Endothelial cell of umbilical vein (primary cell): ENCODE results near the gene EBF4. TPM values are rescaled to one million over a fixed set of nuclear protein-coding genes. Genes with fewer than 3 reads are reported as not detected.

ENCODE experiments used
- BruUV-seq: library from RNA; stranded (reverse); fragments of 400-500 nt; replicated peaks from 2 replicates; lab custom pipeline; 2021; lab: Mats Ljungman, UMichigan
- CTCF ChIA-PET: fragments of 300-600, 350-600 bp; sonication (Branson Sonifier 250); formaldehyde crosslinking; loops from one replicate; lab custom pipeline; 2021; ENCODE audit warnings: antibody characterized with exemption, inconsistent platforms; lab: Charles Lee
- POLR2A ChIA-PET: fragments of 300-600, 350-600 bp; sonication (Branson Sonifier 250); formaldehyde crosslinking; loops from one replicate; lab custom pipeline; 2021; ENCODE audit warnings: antibody characterized with exemption, inconsistent platforms; lab: Charles Lee
- DNase-seq: peaks from one replicate; pipeline ENCODE4 v3.0.0-alpha.2; 2011; ENCODE audit warnings: low read depth, low spot score
- FAIRE-seq: peaks from 2 replicates; lab custom pipeline; 2011; peaks lifted over from hg19 to GRCh38; lab: Jason Lieb, UNC
- H2AFZ ChIP-seq: 2 replicates; pipeline ENCODE4 v1.6.0; 2012; ENCODE audit warnings: low read depth, low read length, control low read depth, inconsistent platforms
- H3K27ac ChIP-seq: 2 replicates; pipeline ENCODE4 v1.5.1; 2011; ENCODE audit warnings: low read depth, mild to moderate bottlenecking, control low read depth, low read length, moderate library complexity; ENCODE audit not compliant: insufficient read depth
- H3K27me3 ChIP-seq, 2 experiments: 2 replicates each; pipeline versions ENCODE4 v1.6.0 to v1.6.1; 2011; ENCODE audit warnings: low read length in 2 of 2, mixed read lengths in 1 of 2; ENCODE audit not compliant: control insufficient read depth in 2 of 2, insufficient read depth in 2 of 2
- H3K36me3 ChIP-seq, 2 experiments: 2 replicates in 1 of 2; 3 replicates in 1 of 2; pipeline ENCODE4 v1.5.1; 2011; ENCODE audit warnings: low read length in 2 of 2, mild to moderate bottlenecking in 1 of 2, moderate library complexity in 1 of 2; ENCODE audit not compliant: control insufficient read depth in 2 of 2, insufficient read depth in 2 of 2; ENCODE audit errors: extremely low read depth in 1 of 2
- H3K4me1 ChIP-seq: 3 replicates; pipeline ENCODE4 v1.5.1; 2011; ENCODE audit warnings: mild to moderate bottlenecking, low read length; ENCODE audit not compliant: control insufficient read depth, insufficient read depth; ENCODE audit errors: extremely low read depth
- H3K4me2 ChIP-seq: 2 replicates; pipeline ENCODE4 v1.6.1; 2011; ENCODE audit warnings: low read length, control low read depth, mixed read lengths; ENCODE audit not compliant: insufficient read depth
- H3K4me3 ChIP-seq, 3 experiments: fragments of 200-600 bp in 1 of 3; sonication (generic), shearing (Covaris generic) in 1 of 3; replicated peaks in 1 of 3; 2 replicates each; pipeline ENCODE4 v1.5.1; 2011 to 2016; ENCODE audit warnings: control low read depth in 3 of 3, low read length in 3 of 3, mild to moderate bottlenecking in 2 of 3, inconsistent platforms in 1 of 3, low read depth in 1 of 3, moderate library complexity in 1 of 3; ENCODE audit not compliant: insufficient read depth in 1 of 3
- H3K79me2 ChIP-seq: 2 replicates; pipeline ENCODE4 v1.6.0; 2012; ENCODE audit warnings: low read length, inconsistent platforms; ENCODE audit not compliant: control insufficient read depth, insufficient read depth
- H3K9ac ChIP-seq: replicated peaks from 2 replicates; pipeline ENCODE3; 2011; ENCODE audit warnings: low read length, control low read depth; ENCODE audit not compliant: insufficient read depth; ENCODE audit errors: extremely low read depth
- H3K9me1 ChIP-seq: replicated peaks from 3 replicates; pipeline ENCODE4 v1.6.0; 2011; ENCODE audit warnings: mild to moderate bottlenecking, low read length; ENCODE audit not compliant: control insufficient read depth, insufficient read depth; ENCODE audit errors: extremely low read depth
- H3K9me3 ChIP-seq: replicated peaks from 2 replicates; pipeline ENCODE4 v1.5.1; 2012; ENCODE audit warnings: low read length, inconsistent platforms; ENCODE audit not compliant: control insufficient read depth, insufficient read depth
- H4K20me1 ChIP-seq: replicated peaks from 2 replicates; pipeline ENCODE3; 2011; ENCODE audit warnings: mild to moderate bottlenecking, low read length; ENCODE audit not compliant: control insufficient read depth, insufficient read depth; ENCODE audit errors: extremely low read depth
- EZH2 ChIP-seq: IDR thresholded peaks from 2 replicates; pipeline ENCODE4 v1.6.1; 2012; ENCODE audit warnings: borderline replicate concordance, low read depth, mild to moderate bottlenecking, moderate library complexity, low read length, inconsistent platforms; ENCODE audit not compliant: severe bottlenecking
- FOS ChIP-seq: IDR thresholded peaks from 2 replicates; pipeline ENCODE4 v1.6.1; 2011; ENCODE audit warnings: mild to moderate bottlenecking, low read length, moderate library complexity, borderline replicate concordance; ENCODE audit not compliant: insufficient read depth
- GATA2 ChIP-seq: IDR thresholded peaks from 2 replicates; pipeline ENCODE4 v1.7.0; 2011; ENCODE audit warnings: low read depth, mild to moderate bottlenecking, moderate library complexity, mixed read lengths, low read length; ENCODE audit not compliant: insufficient read length, insufficient read depth
- JUN ChIP-seq: IDR thresholded peaks from 2 replicates; pipeline ENCODE4 v1.6.1; 2011; ENCODE audit warnings: borderline replicate concordance, low read depth; ENCODE audit not compliant: insufficient read length, insufficient read depth
- MYC ChIP-seq: IDR thresholded peaks from one replicate; pipeline ENCODE4 v1.6.1; 2011; ENCODE audit warnings: mild to moderate bottlenecking, low read depth, low read length
- POLR2A ChIP-seq: IDR thresholded peaks from 2 replicates; pipeline ENCODE4 v1.6.1; 2012; ENCODE audit warnings: low read depth, mild to moderate bottlenecking, control low read depth, low read length
- POLR2AphosphoS5 ChIP-seq: IDR thresholded peaks from 2 replicates; pipeline ENCODE4 v1.6.1; 2012; ENCODE audit warnings: low read depth, mild to moderate bottlenecking, control low read depth, low read length, moderate library complexity; ENCODE audit not compliant: insufficient read depth
- dilution Hi-C: fragments of 300-500 bp; cut with MboI; formaldehyde crosslinking; loops from one replicate; pipeline ENCODE4 v1.15.0; 2019; ENCODE audit warnings: low sequenced_read_pairs; ENCODE audit not compliant: extremely low pct_ligation_motif_present
- intact Hi-C: fragments of 100-400 bp; cut with micrococcal nuclease; formaldehyde crosslinking; loops from one replicate; pipeline ENCODE4 v1.10.0; 2022
- polyA plus RNA-seq, 4 experiments: library from polyadenylated mRNA; depleted of rRNA in 3 of 4; stranded (reverse) in 3 of 4; unstranded in 1 of 4; fragments of >200 nt; gene quantifications; 2 replicates each; pipeline versions ENCODE4 v1.2.1 to v1.2.3, GENCODE V29; 2011 to 2012; ENCODE audit warnings: missing spikeins in 1 of 4
- total RNA-seq: library from RNA; stranded (reverse); gene quantifications from 2 replicates; pipeline ENCODE4 v1.2.3, GENCODE V29; 2021
- TF ChIP-seq, protein P1 (sequence below): IDR thresholded peaks from 2 replicates; pipeline ENCODE4 v1.6.1; 2011; ENCODE audit not compliant: insufficient read depth, insufficient read length
- TF ChIP-seq, protein P2 (sequence below), 2 donors: IDR thresholded peaks; 1 replicate in 1 of 2; 2 replicates in 1 of 2; pipeline ENCODE4 v1.5.1; 2011; ENCODE audit warnings: low read length in 2 of 2, mild to moderate bottlenecking in 2 of 2, moderate library complexity in 2 of 2, control low read depth in 1 of 2, inconsistent platforms in 1 of 2, low read depth in 1 of 2; ENCODE audit not compliant: insufficient read depth in 1 of 2; ENCODE audit errors: extremely low read depth in 1 of 2

EBF4 gene
- total and polyA plus RNA-seq, 2 donors (not counting 3 experiments of a cell fraction or from before 2014, with no cell fraction given): 2.7 to 3.4 TPM

DNA sequence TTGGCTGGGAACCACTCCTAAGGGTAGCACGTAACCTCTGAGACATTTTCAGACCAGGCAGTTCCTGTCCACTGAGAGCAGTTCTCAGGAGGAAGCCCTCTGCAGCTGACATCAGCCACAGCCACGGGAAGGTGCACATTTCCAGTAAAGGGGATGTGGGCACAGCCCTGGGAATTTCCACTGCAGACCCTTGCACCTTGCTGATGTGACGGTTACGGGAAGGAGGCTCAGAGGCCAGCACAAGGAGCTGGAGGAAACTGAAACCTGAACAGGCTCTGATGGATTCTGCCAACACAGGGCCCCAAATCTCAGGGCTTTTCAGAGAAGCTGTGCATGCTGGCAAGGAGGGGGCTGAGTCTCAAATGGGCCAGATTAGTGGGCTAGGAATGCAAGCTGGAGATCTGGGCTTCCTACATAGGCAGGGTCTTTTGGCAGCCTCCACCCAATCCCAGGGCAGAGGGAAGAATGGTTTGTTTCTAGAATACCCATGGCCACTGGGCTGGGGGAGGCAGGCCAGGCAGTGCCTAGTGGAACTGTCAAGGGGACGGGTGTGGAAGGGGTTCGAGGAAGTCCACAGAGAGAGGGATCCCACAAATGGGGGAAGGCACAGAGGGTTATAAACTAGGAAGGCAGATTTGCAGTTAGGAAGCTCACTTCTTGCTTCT, 14.2 kb downstream of the EBF4 start:
- POLR2A ChIA-PET: no interaction called here
- no peak overlapping the region for H2AFZ ChIP-seq

DNA sequence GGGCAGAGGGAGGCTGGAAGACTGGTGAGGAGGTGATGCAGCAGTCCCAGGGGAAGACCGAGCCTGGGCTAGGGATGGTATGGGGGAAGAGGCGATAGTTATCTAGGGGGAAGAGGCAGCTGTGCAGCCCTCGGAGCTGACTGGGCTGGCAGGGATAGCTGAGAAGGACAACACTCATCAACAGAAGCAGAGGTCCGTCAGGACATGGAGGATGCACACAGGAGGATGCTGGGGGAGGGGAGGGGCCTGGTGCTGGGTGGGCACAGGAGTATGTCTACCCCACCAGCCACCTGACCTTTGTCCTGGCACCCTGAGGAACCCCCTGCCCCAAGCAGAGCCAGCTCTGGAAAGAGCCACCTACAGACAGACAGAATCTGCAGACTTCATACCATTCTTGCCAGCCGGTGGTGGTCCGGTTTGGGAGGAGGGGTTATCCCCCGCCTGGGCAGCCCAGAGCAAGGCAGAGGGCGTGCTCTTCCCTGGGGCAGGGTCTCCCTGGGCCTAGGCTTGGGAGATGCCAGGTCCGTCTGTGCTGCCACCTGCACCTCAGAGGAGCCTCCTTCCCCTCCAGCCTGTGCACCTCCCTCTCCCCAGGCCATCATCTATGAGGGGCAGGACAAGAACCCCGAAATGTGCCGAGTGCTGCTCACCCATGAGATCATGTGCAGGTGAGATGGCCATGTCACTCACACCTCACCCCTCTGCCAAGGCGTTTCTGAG, 14.9 kb downstream of the EBF4 start:
- no peaks in the 10 kb centered on the region for H3K9me3 ChIP-seq
- TF ChIP-seq MYC (no peak), POLR2A (no peak), GATA2 (no peak), POLR2AphosphoS5 (no peak), JUN (no peak), FOS (no peak), EZH2 (no peak)
- TF ChIP-seq, protein P1, sequence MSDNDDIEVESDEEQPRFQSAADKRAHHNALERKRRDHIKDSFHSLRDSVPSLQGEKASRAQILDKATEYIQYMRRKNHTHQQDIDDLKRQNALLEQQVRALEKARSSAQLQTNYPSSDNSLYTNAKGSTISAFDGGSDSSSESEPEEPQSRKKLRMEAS: no peak
- TF ChIP-seq, protein P2, sequence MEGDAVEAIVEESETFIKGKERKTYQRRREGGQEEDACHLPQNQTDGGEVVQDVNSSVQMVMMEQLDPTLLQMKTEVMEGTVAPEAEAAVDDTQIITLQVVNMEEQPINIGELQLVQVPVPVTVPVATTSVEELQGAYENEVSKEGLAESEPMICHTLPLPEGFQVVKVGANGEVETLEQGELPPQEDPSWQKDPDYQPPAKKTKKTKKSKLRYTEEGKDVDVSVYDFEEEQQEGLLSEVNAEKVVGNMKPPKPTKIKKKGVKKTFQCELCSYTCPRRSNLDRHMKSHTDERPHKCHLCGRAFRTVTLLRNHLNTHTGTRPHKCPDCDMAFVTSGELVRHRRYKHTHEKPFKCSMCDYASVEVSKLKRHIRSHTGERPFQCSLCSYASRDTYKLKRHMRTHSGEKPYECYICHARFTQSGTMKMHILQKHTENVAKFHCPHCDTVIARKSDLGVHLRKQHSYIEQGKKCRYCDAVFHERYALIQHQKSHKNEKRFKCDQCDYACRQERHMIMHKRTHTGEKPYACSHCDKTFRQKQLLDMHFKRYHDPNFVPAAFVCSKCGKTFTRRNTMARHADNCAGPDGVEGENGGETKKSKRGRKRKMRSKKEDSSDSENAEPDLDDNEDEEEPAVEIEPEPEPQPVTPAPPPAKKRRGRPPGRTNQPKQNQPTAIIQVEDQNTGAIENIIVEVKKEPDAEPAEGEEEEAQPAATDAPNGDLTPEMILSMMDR (IDR thresholded peaks at IDR 0.05; ENCODE audit: extremely low read depth in 1 of 2, insufficient read depth in 1 of 2, low read depth in 1 of 2, low read length in 2 of 2): no peak
- no peak overlapping the region for H3K4me2 ChIP-seq
- ChIA-PET POLR2A (interaction anchor here (0.9 kb wide), 1 partner anchor 15 kb away, joined by 3 read pairs; the partner anchor contains the start of gene EBF4), CTCF (interaction anchor here (1.1 kb wide), 1 partner anchor 10 kb away, joined by 3 read pairs; no protein-coding TSS in a partner anchor)
- H3K27ac ChIP-seq: no peak overlapping the region
- H4K20me1 ChIP-seq: no peaks in the 10 kb centered on the region
- H3K27me3 ChIP-seq: peaks cover 3 to 10% of the 10 kb centered on the region in 2 experiments
- no peak for DNase-seq
- H3K36me3 ChIP-seq: no peaks in the 10 kb centered on the region
- H3K9ac ChIP-seq: no peak overlapping the region
- intact Hi-C loops (no loop called here), dilution Hi-C loops (no loop called here)
- BruUV-seq: no TSS peak
- H2AFZ ChIP-seq: no peak overlapping the region
- H3K4me3 ChIP-seq: no peak overlapping the region
- no peaks in the 10 kb centered on the region for H3K4me1 ChIP-seq
- FAIRE-seq: no peak
- no peaks in the 10 kb centered on the region for H3K79me2 ChIP-seq
- no peaks in the 10 kb centered on the region for H3K9me1 ChIP-seq

More for the DNA sequence above, 14.2 kb downstream of the EBF4 start:
- dilution Hi-C loops: no loop called here
- no peak for TF ChIP-seq GATA2
- no peak for TF ChIP-seq FOS
- H3K9ac ChIP-seq: no peak overlapping the region
- no peaks in the 10 kb centered on the region for H3K9me3 ChIP-seq
- H3K4me1 ChIP-seq: no peaks in the 10 kb centered on the region
- no peak for DNase-seq
- CTCF ChIA-PET: interaction anchor here (1.1 kb wide), 1 partner anchor 10 kb away, joined by 3 read pairs; no protein-coding TSS in a partner anchor
- no peak overlapping the region for H3K4me2 ChIP-seq
- FAIRE-seq: no peak
- no peaks in the 10 kb centered on the region for H4K20me1 ChIP-seq
- intact Hi-C loops: no loop called here
- no peak overlapping the region for H3K27ac ChIP-seq
- H3K36me3 ChIP-seq: no peaks in the 10 kb centered on the region
- H3K79me2 ChIP-seq: no peaks in the 10 kb centered on the region
- no peaks in the 10 kb centered on the region for H3K9me1 ChIP-seq
- H3K27me3 ChIP-seq: peaks cover 3 to 8% of the 10 kb centered on the region in 2 experiments
- no peak overlapping the region for H3K4me3 ChIP-seq
- BruUV-seq: no TSS peak
